ENCODE measurements around the gene ZNF143.
"Not testable (repeated sequence)": the region's sequence is repeated elsewhere in the genome, so short reads cannot be mapped to it uniquely, and the experiment has no call there.

ZNF143 gene

GRCh38 chr11:9460322-9461062 is at the start of gene ZNF143:
TSS of gene ZNF143 (plus strand) at chr11:9461012. CDS start at chr11:9471309, 10,297 bp downstream.
- peak; percentile 94 for DNase-seq

DNA sequence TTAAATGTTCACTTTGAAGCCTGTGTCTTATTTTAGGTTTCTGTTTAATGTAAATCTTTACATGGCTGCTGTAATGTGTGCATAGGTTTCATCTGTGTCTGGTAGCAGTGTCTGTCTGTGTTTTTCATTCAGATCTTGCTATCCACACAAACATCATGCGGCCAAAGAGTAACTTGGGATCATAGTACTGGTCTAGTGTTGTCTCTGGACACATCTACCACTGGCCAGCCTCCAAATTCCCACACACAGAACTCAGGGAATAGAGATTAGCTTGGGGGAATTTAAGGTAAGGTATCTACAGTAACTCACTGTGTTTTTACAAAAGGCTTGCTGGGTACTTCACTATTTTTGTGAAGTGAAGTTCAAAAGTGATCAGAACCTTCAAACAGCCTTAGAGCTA is 32.1 kb upstream of the ZNF143 start:
- DNase-seq = no peak

GRCh38 chr11:9438611-9439010 is 22.2 kb upstream of the ZNF143 start:
- no peak for DNase-seq

DNA sequence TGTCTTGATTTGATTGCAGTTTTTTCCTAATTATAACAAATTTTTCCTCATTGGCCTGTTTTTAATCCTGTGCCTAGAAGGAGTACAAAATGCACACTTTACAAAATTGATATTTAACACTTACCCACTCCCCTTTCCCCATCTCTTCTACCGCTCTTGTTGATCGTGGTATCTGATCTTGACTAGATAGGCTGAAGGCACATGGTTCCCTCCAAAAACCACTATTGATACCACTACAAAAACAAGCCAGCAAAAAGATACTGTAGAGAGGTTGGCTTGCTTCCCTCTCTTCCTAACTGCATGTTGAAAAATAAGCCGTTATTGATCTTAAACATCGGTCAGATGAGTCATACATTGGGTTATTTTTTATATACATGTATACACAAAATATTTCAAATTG is 14.6 kb upstream of the ZNF143 start:
- DNase-seq = no peak

GRCh38 chr11:9448576-9449352 is 12.0 kb upstream of the ZNF143 start:
- DNase-seq = no peak

DNA sequence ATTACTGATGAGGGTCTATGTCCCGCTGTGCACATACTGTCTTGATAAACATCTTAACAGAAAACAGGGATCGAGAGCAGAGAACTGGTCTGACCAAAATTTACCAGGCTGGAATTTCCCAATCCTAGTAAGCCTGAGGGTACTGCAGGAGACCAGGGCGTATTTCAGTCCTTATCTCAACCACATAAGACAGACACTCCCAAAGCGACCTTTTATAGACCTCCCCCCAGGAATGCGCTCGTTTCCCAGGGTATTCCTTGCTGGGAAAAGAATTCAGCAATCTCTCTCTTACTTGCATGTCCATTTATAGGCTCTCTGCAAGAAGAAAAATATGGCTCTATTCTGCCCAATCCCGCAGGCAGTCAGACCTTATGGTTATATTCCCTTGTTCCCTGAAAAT is 8.8 kb upstream of the ZNF143 start:
- DNase-seq = not testable (repeated sequence)

DNA sequence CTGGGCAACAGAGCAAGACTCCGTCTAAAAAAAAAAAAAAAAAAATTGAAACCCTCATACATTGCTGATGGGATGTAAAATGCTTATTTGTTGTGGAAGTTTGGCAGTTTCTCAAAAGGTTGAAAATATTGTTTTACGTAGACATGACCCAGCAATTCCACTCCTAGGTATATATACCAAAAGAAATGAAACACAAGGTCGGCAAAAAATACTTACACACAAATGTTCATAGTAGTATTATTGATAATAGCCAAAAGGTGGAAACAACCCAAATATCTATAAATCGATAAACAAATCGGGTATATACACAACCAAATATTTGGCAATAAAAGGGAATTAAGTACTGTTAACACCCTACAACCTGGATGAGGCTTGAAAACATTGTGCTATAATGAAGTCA is 5.1 kb upstream of the ZNF143 start:
- no peak for DNase-seq

DNA sequence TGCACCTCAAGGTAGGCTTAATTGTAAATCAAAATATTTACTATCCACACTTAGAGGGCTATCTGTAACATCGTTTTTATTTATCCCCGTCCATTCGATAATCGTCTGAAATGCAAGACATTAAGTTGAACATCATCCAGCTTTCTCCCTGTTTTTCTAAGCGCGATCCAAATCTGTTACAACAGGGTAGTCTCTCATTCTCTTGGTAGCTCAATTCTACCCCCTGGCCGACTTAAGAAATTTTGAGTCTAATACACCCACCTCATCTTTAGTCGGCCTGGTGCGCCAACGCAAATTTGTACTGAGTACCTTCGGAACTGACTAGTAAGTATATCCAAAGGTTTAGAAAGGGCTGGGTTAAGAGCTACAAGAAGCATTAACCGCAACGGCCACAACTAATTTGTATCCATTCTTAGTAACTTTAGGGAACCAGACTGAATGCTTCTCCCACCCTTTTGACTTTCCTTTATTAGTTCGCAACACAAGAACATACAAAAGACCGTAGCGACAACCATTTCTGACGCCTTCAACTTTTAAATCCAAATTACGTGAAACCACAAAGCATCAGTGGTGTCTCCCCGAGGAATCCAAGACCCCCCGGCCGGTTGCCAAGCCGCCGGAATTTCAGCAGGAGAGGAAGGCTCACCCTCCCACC is 1.0 kb upstream of the ZNF143 start:
- no peak for DNase-seq

- DNase-seq = peak; percentile 74
Observed at GRCh38 chr11:9461063-9461759, 399 bp downstream of the ZNF143 start.

DNA sequence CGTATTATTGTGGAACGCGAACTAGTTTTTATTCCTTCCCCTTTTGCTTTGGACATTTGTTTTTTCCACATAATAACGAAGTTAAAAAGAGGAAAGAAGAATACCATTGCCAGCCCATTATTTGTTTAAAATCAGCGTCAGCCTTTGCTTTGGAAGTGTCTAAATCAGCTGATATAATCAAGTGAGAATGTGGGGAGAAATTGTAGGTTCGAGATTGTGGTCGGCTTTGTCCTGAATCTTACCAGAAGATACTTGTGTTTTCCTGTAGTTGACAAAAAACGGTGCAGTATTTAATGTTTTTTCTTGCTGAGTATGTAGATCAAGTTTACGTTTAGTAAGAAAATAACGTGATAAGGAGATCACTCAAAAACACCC is 935 bp downstream of the ZNF143 start:
- no peak for DNase-seq

DNA sequence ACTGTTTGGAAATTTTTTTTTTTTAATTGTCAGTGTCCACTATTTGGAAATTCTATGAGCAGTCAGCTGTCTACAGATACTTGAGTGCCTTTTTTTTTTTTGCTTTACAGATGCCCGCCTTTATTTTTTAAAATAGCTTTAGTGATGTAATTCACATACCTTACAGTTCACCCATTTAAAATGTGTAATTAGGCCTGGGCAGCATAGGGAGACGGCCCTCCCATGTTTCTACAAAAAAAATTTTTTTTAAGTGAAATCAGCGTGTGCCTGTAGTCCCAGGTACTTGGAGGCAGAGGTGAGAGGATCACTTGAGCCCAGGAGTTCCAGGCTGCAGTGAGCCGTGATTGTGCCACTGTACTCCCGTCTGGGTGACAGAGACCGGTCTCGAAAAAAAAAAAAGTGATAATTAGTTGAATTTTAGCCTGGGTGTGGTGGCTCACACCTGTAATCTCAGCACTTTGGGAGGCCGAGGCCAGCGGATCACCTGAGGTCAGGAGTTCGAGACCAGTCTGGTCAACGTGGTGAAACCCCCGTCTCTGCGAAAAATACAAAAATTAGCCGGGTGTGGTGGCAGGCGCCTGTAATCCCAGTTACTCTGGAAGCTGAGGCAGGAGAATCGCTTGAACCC is 1.5 kb downstream of the ZNF143 start:
- DNase-seq = no peak

DNA sequence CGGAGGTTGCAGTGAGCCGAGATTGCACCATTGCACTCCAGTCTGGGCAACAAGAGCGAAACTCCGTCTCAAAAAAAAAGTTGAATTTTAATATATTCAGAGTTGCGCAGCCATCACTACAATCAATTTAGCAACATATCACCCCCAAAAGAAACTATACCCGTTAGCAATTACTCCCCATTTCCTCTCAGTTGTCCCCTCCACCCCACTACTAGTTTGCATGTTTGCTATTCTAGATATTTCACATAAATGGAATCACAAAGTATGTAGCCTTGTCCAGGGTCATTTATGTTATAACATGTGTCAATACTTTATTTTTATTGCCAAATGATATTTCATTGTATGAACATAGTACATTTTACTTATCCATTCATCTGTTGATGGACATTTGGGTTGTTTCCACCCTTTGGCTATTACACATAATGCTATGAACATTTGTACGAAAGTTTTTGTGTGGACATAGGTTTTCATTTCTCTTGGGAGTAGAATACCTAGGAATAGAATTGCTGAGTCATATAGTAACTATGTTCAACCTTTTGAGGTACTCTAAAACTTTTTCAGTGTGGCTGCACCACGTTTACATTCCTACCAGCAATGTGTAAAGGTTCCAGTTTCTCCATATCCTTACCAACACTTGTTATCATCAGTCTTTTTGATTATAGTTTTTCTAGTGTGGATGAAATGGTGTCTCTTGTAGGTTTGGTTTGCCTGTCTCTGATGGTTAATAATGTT is 2.2 kb downstream of the ZNF143 start:
- DNase-seq = no peak

GRCh38 chr11:9470765-9471164 is 10.0 kb downstream of the ZNF143 start:
- DNase-seq = no peak

DNA sequence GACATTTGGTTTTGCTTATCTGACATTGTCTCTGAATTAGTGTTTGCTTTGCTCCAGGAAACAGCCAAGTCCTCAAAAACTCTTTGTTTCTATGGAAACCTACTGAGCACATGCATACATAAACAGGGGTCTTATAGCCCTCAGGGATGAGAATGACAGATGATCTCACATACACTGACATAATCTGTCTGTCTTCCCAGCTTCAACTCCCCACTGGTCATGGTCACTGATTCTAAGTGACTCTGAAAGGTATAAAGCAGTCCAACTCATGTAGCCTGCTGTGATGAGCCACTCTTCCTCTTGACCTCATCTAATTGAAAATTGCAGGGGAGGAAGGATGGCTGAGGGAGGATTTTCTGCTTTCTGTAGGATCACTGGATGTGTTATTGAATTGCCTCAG is 12.6 kb downstream of the ZNF143 start:
- DNase-seq = no peak

GRCh38 chr11:9479899-9480298 is 19.1 kb downstream of the ZNF143 start:
- no peak for DNase-seq

- DNase-seq = no peak
Observed at GRCh38 chr11:9489080-9489765, 28.4 kb downstream of the ZNF143 start.

DNA sequence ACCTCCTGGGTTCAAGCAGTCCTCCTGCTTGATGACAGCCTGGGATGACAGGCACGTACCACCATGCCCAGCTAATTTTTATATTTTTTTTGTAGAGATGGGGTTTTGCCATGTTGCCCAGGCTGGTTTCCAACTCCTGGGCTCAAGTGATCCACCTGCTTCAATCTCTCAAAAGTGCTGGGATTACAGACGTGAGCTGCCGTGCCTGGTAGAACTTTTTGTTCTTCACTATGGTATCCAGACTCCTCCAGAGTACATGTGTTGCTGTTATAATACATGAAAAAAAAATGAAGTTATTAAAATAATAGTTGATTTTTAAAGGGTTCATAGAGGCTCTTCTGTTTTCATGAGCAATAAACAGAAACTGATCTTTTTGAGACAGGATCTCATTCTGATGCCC is 29.6 kb downstream of the ZNF143 start:
- no peak for DNase-seq

GRCh38 chr11:9493492-9493891 is 32.7 kb downstream of the ZNF143 start:
- DNase-seq = no peak

DNA sequence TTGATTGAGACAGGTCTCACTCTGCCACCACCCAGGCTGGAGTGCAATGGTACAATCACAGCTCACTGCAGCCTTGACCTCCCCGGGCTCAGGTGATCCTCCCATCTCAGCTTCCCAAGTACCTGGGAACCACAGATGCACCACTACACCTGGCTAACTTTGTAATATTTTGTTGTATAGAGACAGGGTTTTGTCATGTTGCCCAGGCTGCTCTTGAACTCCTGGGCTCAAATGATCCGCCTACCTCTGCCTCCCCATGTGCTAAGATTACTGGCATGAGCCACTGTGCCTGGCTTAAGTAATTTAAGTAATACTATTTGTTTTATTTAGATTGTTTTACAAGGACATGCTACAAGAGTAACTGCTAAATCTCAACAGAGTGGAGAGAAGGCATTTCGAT is 33.5 kb downstream of the ZNF143 start:
- DNase-seq = no peak

DNA sequence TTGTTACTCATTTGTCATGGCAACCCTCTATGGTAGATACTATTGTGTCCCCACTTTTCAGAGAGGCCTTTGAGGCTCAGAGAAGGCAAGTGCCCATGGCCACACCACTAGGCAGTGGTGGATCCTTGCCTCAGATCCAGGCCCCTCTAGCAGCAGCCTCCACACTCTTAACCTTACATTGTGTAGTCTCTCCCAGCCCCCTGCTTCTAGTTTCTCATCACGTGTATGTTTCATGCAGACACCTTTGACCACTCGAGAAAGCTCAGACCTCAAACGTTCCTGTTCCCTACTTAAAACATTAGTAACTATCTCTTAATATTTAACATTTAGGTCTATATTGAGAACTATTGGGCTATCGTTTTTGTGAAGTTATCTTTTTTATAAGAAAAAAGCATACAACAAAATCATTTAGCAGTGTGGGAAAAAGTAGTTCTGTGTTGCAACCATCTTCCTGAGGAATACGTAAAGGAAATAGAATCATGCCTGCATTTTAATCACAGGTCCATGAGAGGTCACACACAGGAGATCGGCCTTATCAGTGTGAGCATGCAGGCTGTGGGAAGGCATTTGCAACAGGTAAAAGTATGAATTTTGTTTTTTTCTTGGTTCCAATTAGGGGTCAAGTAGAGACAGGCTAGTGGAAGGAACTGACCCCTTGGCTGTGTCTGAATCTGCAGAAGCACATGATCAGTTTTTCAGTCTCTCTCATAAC is 35.1 kb downstream of the ZNF143 start:
- no peak for DNase-seq
